NCI-H128 (cell line): ENCODE results near the gene OTOP3.
"Not testable (repeated sequence)": the region's sequence is repeated elsewhere in the genome, so short reads cannot be mapped to it uniquely, and the experiment has no call there.

Source experiments
- DNase-seq: peaks from one replicate; lab custom pipeline; 2025; ENCODE audit not compliant: unreplicated experiment; lab: John Stamatoyannopoulos, UW

Gene OTOP3, protein sequence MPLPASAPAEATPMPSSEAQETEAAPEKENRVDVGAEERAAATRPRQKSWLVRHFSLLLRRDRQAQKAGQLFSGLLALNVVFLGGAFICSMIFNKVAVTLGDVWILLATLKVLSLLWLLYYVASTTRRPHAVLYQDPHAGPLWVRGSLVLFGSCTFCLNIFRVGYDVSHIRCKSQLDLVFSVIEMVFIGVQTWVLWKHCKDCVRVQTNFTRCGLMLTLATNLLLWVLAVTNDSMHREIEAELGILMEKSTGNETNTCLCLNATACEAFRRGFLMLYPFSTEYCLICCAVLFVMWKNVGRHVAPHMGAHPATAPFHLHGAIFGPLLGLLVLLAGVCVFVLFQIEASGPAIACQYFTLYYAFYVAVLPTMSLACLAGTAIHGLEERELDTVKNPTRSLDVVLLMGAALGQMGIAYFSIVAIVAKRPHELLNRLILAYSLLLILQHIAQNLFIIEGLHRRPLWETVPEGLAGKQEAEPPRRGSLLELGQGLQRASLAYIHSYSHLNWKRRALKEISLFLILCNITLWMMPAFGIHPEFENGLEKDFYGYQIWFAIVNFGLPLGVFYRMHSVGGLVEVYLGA

DNA sequence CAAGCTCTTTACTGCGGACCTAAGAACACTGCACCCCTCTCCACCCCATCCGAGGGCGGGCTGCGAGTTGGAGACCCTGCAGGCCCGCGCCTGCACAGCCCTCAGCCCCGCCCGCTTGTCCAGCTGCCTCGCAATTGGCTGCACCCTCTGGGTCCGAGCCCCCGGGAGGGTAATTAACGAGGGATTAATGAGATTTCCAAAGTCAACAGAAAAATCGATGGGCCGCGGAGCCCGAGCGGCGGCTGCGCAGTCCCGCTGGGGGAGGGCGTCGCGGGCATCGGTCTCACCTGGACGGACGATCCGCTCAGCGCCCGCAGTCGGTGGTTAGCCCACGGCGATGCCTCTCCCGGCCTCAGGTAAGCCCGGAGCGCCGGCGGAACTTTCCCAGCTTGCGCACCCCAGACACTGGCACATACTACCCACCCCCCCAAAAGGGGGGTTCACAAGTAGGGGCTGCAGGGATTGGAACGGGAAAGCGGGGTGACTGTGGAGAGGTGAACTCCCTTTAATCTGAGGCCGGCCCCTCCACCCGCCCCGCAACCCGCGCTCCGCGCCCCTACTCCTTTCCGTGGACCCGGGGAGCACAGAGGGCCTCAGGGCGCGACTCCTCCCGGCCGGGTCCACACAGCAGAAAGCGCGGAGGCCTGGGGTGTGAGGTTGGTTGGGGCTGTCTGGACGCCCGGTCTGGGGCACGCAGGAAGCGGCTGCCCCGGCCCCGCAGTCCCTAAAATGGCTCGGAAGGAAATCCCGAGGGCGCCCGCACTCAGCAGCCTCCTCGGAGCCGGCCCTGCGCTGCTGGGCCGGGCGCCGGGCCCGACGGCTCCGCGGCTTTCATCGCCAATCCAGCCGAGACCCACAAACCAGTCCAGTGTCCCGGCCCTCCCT is at the start of gene OTOP3:
OTOP3 (plus strand) TSS at position 314 of the 885 bp plus-strand sequence; CDS start at position 338, 24 bp downstream.
- DNase-seq = no peak

DNA sequence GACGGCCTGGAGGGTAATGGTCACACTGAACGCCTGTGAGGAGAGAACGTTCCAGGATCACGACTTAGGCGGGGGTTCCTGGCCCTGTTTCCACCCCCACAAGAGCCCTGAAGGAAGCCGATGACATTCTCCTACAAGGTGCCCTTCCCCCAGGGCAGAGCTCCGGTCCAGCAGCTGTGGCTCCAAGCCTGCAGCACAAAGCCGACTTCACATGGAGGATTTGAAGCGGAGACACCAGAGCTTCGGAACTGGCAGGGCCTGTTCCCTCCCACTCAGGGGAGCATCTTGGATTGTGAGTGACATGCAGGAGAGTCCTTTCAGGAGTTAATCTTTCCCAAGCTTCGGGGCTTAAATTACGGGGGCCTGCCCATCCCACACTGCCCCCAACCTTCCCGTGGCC is 47.2 kb upstream of the OTOP3 start:
- no peak for DNase-seq

DNA sequence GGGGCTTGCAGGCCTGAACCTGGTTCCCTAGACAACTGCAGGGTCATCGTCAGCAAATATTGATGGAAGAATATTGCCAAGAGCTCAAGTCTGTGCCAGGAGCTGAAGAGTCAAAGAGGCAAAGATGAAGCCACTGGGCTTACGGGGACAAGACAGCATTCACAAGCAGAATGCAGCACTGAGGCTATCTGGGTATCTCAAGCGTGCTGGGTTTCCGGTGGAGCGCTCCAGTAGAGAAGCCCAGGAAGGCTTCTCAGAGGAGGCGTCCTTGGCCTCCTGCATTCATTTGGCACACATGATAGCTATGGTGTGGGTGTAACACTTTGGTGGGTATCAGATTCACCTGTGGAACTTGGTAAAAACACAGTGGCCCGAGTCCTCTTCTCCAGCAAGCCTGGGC is 45.1 kb upstream of the OTOP3 start:
- DNase-seq = no peak

DNA sequence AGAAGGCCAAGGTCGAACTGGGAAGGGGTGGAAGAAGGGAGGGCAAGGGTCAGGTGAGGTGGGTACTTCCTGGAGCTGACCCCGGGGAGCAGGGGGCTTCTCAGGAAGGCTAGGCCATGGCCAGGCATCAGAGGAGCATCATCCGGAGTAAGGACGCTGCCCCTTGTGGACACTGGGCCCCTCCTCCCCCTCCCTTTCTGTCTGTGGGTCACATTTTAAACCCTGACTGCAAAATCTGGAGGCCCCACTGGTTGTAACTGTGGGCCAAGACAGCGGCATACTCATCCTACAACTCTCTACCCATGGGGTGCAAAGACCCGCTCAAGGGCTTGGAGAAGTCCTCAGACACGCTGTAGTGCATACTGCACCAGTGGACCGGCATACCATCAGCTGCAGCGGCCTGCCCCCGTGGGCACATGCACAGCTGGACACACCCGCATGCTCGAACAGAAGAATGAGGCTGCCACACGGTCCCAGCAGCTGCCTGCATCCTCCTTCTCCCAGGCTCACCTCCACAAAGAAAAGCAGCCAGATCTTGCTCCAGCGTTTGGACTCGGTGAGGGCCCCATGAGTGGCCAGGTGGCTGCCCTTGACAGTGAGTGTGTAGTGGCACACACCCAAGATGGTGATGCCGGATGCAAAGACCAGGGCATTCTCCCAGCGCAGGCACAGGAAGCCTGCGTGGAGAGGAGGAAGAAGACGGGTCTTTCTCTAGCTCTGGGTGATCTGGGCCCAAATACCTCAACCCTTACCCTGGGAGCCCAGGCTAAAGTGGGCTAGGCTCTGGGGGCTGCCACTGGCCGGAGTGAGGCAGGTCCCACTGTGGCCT is 43.5 kb upstream of the OTOP3 start:
- no peak for DNase-seq

DNA sequence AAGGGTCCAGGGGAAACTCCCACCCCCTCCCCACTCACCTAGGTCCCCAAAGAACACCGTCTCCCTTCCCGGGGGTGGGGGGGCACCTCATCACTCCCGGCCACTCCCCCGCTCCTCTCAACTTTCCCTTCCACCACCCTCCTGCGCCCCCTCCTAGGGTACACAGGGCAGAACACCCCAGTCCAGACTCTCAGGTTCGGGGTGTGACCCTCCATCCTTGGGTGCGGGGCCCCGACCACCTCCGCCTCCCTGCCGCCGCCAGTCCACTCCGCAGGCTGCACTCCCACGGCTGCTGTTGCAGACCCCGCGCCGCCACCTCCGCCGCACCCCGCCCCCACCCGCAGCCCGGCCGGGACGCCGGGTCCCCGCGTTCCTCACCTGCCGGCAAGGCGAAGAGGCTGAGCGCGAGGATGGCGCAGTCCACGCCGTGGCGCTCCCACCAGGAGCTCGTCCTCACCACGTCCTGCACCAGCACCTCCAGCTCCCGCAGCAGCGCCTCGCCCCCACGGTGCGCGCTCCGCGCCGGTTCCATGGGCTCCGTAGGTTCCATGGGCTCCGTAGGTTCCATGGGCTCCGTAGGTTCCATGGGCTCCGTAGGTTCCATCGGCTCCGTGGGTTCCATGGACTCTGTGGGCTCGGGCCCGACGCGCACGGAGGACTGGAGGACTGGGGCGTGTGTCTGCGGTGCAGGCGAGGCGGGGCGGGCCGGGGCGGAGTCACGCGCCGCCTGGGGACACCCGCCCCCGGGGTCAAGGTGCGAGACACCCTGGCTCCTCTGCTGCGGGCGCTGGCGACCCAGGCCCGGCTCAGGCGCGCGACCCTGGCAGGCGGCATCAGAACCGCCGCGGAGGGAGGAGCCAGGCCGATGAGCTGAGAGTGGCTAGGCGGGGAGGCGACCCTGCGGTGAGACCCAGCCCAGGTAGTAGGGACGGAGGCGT is 42.5 kb upstream of the OTOP3 start, which contains the start of gene FADS6:
FADS6 (minus strand) TSS at position 660 of the 938 bp plus-strand sequence; CDS start at position 622, 38 bp downstream.
- DNase-seq = no peak

DNA sequence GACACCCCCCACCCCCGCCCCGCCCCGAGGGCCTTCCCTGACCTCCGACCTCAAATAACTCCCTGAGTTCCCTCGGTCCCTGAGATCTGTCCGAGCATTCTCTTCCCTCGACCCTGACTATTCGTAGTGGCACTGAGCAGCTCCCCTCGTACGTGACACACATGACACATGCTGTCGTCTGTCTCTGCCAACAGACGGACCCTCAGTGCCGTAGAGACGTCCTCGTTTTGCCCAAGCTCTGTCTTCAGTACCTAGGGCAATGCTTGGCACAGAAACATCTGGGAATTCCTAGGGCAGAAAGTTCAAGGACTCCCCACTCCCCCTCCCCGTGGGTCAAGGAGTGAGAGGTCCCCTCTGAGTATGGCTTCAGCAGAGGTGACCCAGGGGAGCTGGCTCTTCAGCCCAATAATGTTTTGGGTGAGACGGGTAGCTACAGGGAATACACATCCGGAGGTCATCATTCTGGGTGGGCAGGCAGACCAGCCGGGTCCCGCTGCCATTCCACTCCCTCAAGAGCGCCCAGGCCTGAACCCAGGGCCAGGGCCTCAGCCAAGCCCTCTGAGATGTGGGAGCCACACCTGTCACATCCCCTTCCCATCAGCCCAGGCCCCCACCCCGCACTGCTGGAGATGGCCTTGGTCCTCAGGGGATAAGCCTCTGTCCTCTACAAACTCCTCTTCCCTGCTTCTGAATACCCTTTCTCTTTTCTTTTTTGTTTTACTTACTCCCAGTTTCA is 41.6 kb upstream of the OTOP3 start:
- no peak for DNase-seq

DNA sequence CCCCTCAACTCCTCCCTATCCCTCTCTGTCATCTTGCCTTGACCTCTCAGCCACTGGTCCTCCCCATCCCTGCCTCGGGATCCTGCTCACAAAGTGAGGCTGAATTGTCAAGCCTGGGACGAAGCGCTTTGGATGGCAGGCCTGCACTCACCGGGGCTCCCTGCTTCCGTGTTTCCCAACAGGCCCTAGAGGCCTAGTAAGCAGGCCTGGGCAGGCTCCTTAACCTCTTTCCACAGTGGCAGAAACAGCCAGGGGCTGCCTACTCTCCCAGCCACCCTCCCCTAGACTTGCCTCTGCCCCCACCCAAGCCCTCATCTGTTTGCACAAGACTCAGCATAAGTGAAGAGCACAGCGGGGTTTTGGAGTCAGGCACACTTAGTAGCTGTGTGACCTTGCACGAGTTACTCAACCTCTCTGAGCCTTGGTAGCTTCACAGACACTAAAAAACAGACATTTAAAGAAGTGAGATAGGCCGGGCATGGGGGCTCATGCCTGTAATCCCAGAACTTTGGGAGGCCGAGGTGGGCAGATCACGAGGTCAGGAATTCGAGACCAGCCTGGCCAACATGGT is 37.2 kb upstream of the OTOP3 start:
- no peak for DNase-seq

DNA sequence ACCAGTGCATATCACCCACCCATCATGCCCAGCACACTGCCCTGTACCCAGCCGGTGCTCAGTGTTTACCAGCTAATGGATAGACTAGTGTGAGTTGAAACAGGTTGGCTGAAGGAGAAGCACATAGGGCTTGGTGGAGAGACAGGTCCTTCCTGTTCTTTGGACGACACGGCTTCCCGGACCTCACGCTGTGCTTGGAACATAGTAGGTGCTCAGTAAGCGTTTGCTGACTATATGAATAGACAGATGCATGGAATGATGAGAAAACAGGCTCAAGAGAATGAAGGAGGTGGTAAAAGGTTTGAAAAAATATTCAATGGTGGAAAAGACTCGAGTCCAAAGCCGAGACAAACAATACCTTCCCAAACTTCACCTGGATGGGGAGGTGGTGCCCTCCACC is 35.5 kb upstream of the OTOP3 start:
- DNase-seq = no peak

DNA sequence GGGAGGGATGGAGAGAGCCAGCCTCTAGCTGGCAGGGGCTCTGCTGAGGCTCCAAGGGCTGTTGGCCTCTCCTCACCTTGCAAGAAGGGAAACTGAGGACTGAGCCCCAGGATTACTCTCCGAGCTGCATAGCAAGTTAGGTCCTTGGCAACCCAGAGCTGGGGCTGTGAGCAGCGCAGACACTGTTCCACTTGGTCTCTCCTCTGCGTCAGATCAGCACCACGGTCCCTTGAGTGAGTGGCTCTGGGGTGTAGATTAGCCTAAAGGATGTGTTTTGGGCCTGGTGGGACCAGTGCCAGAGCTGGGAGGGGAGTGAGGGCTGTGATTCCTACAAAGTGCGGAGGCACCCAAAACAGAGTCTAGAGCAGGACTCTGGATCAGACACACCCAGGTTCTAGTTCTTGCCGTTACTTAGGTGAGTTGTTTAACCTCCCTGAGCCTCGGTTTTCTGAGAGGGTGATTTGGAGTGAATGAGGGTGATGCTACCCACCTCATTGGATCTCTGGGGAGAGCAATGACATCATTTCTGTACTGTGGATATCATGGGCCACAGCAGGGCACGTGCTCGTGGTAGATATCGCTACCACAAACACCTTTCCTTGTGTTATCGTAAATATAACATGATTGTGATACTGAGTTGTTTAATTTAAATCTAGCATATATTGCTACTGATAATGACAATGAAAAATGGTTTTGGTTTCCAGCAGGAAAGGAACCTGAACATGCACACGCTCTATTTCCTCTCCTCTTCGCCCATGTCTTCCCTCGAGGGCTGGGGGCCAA is 34.2 kb upstream of the OTOP3 start:
- no peak for DNase-seq

DNA sequence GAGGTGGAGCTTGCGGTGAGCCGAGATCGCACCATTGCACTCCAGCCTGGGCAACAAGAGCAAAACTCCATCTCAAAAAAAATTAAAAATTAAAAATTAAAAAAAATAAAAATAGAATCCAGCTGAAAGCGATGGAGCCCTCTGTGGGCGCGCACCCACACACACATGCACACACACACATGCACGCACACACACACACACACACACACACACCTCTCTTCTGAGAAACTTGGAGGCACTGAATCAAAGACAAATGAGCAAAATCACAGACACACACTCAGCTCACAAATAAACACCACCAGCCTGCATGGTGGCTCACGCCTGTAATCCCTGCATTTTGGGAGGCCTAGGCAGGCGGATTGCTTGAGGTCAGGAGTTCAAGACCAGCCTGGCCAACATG is 32.7 kb upstream of the OTOP3 start:
- no peak for DNase-seq

DNA sequence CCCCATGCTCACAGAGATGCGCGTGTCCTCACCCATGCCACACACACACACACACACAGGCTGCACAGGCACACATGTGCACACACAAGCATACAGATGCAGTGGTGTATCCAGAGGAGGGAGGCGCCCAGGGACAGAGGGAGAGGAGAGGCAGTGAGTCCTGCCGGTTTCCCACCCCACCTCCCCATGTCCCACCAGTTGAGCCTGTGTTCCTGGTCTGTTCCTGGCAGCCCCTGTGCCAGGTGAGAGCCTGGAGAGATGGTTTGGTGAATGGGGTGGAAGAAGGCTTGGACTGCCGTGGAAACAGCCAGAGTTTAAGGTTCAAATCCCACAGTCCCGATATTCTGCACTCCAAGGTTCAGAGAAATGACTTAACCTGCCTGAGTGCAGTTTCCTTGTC is 32.0 kb upstream of the OTOP3 start:
- DNase-seq = no peak

DNA sequence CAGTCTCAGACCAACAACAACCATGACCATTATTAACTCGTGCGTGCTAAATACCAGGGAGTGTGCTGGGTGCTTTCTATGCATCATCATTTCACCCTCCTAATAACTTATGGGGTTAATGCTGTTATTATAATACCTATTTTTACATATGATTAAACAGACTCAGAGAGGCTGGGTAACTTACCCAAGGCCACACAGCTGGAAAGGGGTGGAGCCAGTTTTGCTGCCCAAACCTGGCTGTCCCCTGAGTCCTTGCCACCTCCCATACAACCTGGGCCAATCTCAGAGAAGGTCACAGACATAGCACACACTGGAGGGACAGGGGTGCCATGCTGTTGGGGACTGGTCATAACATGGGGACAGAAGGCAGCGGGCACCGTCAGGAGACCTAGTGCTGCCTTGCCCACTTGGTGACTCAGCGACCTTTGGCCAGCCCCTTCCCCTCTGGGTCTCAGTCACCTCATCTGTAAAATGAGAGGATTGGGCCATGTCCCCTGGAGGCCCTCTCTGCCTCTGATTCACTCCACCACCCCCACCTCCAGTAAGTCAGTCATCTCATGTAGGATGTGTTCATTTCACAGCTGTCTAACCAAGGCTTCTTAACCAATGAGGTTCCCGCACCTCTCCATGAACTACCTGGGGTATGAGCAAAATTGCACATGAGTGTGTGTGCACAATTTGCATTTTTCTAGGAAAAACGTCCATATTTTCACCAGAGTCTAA is 30.9 kb upstream of the OTOP3 start:
- DNase-seq = no peak

DNA sequence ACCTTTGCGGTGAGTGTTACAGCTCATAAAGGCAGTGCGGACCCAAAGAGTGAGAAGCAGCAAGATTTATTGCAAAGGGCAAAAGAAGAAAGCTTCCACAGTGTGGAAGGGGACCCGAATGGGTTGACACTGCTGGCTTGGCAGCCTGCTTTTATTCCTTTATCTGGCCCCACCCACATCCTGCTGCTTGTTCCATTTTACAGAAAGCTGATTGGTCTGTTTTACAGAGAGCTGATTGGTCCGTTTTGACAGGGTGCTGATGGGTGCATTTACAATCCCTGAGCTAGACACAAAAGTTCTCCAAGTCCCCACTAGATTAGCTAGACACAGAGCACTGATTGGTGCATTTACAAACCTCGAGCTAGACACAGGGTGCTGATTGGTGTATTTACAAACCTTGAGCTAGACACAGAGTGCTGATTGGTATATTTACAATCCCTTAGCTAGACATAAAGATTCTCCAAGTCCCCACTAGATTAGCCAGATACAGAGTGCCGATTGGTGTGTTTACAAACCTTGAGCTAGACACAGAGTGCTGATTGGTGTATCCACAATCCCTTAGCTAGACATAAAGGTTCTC is 29.4 kb upstream of the OTOP3 start:
- DNase-seq = not testable (repeated sequence)

DNA sequence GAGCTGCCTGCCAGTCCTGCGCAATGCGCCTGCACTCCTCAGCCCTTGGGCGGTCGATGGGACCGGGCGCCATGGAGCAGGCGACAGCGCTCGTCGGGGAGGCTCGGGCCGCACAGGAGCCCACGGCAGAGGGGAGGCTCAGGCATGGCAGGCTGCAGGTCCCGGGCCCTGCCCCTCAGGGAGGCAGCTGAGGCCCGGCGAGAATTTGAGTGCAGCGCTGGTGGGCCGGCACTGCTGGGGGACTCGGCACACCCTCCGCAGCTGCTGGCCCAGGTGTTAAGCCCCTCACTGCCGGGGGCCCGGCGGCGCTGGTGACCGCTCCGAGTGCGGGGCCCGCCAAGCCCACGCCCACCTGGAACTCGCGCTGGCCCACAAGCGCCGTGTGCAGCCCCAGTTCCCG is 28.7 kb upstream of the OTOP3 start:
- DNase-seq = no peak

DNA sequence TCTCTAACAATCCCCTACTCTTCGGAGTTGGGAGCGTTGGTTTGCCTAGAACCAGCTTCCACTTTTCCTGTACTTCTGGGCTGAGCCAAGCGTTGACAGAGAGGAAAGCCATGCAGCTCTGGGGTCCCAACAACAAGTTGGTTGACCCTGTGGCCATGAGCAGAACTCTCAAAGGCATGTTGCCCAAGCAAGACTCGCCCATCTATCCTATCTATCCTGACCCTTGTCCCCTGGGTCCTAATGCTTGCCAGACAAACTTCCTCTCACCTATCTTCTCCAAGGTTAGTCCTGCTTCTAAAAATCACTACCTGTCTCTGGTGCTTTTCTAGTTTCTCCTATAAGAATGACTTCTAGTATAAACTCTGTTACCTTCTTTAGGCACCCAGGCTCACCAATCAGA is 26.6 kb upstream of the OTOP3 start:
- DNase-seq = not testable (repeated sequence)

DNA sequence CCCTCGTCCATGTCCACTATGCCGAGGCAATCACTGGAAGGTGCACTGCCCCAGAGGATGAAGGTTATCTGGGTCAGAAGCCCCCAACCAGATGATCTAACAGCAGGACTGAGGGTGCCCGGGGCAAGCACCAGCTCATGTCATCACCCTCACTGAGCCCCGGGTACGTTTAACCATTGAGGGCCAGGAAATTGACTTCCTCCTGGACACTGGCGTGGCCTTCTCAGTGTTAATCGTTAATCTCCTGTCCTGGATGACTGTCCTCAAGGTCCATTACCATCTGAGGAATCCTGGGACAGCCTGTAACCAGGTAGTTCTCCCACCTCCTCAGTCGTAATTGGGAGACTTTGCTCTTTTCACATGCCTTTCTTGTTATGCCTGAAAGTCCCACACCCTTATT is 24.3 kb upstream of the OTOP3 start:
- not testable (repeated sequence) for DNase-seq
